GM12878 (cell line): ENCODE results near the gene MYO3A. TPM values are rescaled to one million over a fixed set of nuclear protein-coding genes. Genes with fewer than 3 reads are reported as not detected.

Source experiments
- ATAC-seq: fragments of 200-7000 bp; cut with Tn5 transposase; 3 replicates; pipeline ENCODE4 v1.9.1; 2020; ENCODE audit warnings: mild to moderate bottlenecking, moderate library complexity
- BruUV-seq: library from RNA; stranded (reverse); fragments of 400-500 nt; replicated peaks from 2 replicates; lab custom pipeline; 2021; lab: Mats Ljungman, UMichigan
- CTCF ChIA-PET: fragments of 300-600 bp; sonication (Branson Sonifier 250); formaldehyde crosslinking; extraction: SDS; loops from one replicate; lab custom pipeline; 2021; ENCODE audit warnings: inconsistent platforms; lab: Yijun Ruan, JAX
- POLR2A ChIA-PET: fragments of 350-600 bp; formaldehyde crosslinking; extraction: SDS; loops from one replicate; lab custom pipeline; 2021; ENCODE audit warnings: inconsistent platforms; lab: Charles Lee
- RAD21 ChIA-PET: fragments of 300-600 bp; sonication (Branson Sonifier 250); formaldehyde crosslinking; loops from one replicate; lab custom pipeline; 2023; ENCODE audit warnings: antibody characterized with exemption; ENCODE audit not compliant: unreplicated experiment; lab: Charles Lee
- SMC1A ChIA-PET: fragments of 300-600 bp; sonication (Branson Sonifier 250); formaldehyde crosslinking; loops from one replicate; lab custom pipeline; 2023; ENCODE audit not compliant: unreplicated experiment, uncharacterized antibody; lab: Charles Lee
- DNase-seq: peaks from one replicate; pipeline ENCODE4 v3.0.0-alpha.2; 2011; ENCODE audit warnings: low read depth, low spot score
- FAIRE-seq: peaks from 3 replicates; lab custom pipeline; 2011; peaks lifted over from hg19 to GRCh38; lab: Jason Lieb, UNC
- H2AFZ ChIP-seq: 2 replicates; pipeline ENCODE4 v1.6.0; 2011; ENCODE audit warnings: low read depth, low read length, control low read depth; ENCODE audit not compliant: control insufficient read depth
- H3K27ac ChIP-seq: 2 replicates; pipeline ENCODE4 v1.5.1; 2011; ENCODE audit warnings: control low read depth; ENCODE audit not compliant: control insufficient read depth, insufficient read depth
- H3K27me3 ChIP-seq, 2 experiments: replicated peaks in 1 of 2; 2 replicates each; pipeline versions ENCODE4 v1.6.0 to v1.6.1; 2011; ENCODE audit warnings: low read length in 1 of 2; ENCODE audit not compliant: control insufficient read depth in 2 of 2, insufficient read depth in 2 of 2
- H3K36me3 ChIP-seq, 2 experiments: 2 replicates each; pipeline ENCODE4 v1.5.1; 2011; ENCODE audit warnings: low read length in 1 of 2; ENCODE audit not compliant: control insufficient read depth in 2 of 2, insufficient read depth in 2 of 2
- H3K4me1 ChIP-seq: 2 replicates; pipeline ENCODE4 v1.6.1; 2011; ENCODE audit warnings: mild to moderate bottlenecking, low read length, moderate library complexity, mixed read lengths; ENCODE audit not compliant: control insufficient read depth, insufficient read depth
- H3K4me2 ChIP-seq: 2 replicates; pipeline ENCODE4 v1.6.0; 2011; ENCODE audit warnings: control low read depth; ENCODE audit not compliant: control insufficient read depth, insufficient read depth
- H3K4me3 ChIP-seq: fragments of 200-600 bp; sonication (generic); 2 replicates; pipeline ENCODE4 v1.5.1; 2016
- H3K79me2 ChIP-seq: 2 replicates; pipeline ENCODE4 v1.6.0; 2011; ENCODE audit warnings: low read length; ENCODE audit not compliant: control insufficient read depth, insufficient read depth
- H3K9ac ChIP-seq: 2 replicates; pipeline ENCODE4 v1.8.0; 2011; ENCODE audit warnings: low read length, control low read depth, mixed read lengths; ENCODE audit not compliant: control insufficient read depth, insufficient read depth
- H3K9me3 ChIP-seq: replicated peaks from 3 replicates; pipeline ENCODE4 v1.5.1; 2011; ENCODE audit warnings: mild to moderate bottlenecking, low read length; ENCODE audit not compliant: control insufficient read depth, insufficient read depth
- H4K20me1 ChIP-seq: 2 replicates; pipeline ENCODE4 v1.6.0; 2011; ENCODE audit not compliant: control insufficient read depth, insufficient read depth
- BMI1 ChIP-seq: fragments of 450-650 bp; IDR thresholded peaks from 2 replicates; pipeline ENCODE4 v1.6.1; 2016; ENCODE audit warnings: mild to moderate bottlenecking, moderate library complexity, borderline replicate concordance
- CHD1 ChIP-seq: IDR thresholded peaks from 2 replicates; pipeline ENCODE4 v1.6.1; 2012; ENCODE audit warnings: low read depth, low read length, improper control_type of control experiment
- CHD2 ChIP-seq: IDR thresholded peaks from 2 replicates; pipeline ENCODE4 v1.6.1; 2011; ENCODE audit warnings: low read depth, low read length, improper control_type of control experiment, borderline replicate concordance
- E2F8 ChIP-seq: fragments of 450-650 bp; IDR thresholded peaks from 2 replicates; pipeline ENCODE4 v1.6.1; 2018; ENCODE audit warnings: mild to moderate bottlenecking, low read depth, moderate library complexity; ENCODE audit not compliant: partially characterized antibody
- EZH2 ChIP-seq: IDR thresholded peaks from 2 replicates; pipeline ENCODE4 v1.6.1; 2012; ENCODE audit warnings: low read depth, mild to moderate bottlenecking, control low read depth, inconsistent platforms, low read length, borderline replicate concordance; ENCODE audit not compliant: control insufficient read depth
- IKZF1 ChIP-seq: fragments of 450-650 bp; conservative IDR thresholded peaks from 2 replicates; pipeline ENCODE4 v1.6.1; 2017; ENCODE audit warnings: antibody characterized with exemption, mild to moderate bottlenecking
- MTA3 ChIP-seq: IDR thresholded peaks from 2 replicates; pipeline ENCODE4 v1.6.1; 2012; ENCODE audit warnings: low read length, inconsistent platforms, borderline replicate concordance
- NBN ChIP-seq: fragments of 450-650 bp; IDR thresholded peaks from 2 replicates; pipeline ENCODE4 v1.6.1; 2016
- NRF1 ChIP-seq: conservative IDR thresholded peaks from 2 replicates; pipeline ENCODE4 v1.6.1; 2011; ENCODE audit warnings: mild to moderate bottlenecking, low read depth, low read length, improper control_type of control experiment
- POLR2AphosphoS5 ChIP-seq: IDR thresholded peaks from 2 replicates; pipeline ENCODE4 v1.6.1; 2011; ENCODE audit warnings: mild to moderate bottlenecking, low read length, inconsistent platforms
- RAD21 ChIP-seq: IDR thresholded peaks from 2 replicates; pipeline ENCODE4 v1.6.1; 2011; ENCODE audit warnings: mild to moderate bottlenecking, low read depth, low read length, moderate library complexity; ENCODE audit not compliant: insufficient read depth
- SIX5 ChIP-seq: IDR thresholded peaks from 2 replicates; pipeline ENCODE4 v1.6.1; 2011; ENCODE audit warnings: mild to moderate bottlenecking, low read depth, low read length, moderate library complexity; ENCODE audit not compliant: severe bottlenecking
- STAT3 ChIP-seq: IDR thresholded peaks from 2 replicates; pipeline ENCODE4 v1.6.1; 2011; ENCODE audit warnings: low read depth, low read length, improper control_type of control experiment
- SUZ12 ChIP-seq: fragments of 200-600 bp; sonication (generic); IDR thresholded peaks from one replicate; pipeline ENCODE4 v1.6.1; 2018; ENCODE audit warnings: antibody characterized with exemption, mild to moderate bottlenecking; ENCODE audit not compliant: unreplicated experiment
- TCF3 ChIP-seq: IDR thresholded peaks from 2 replicates; pipeline ENCODE4 v1.6.1; 2012; ENCODE audit warnings: low read depth, mild to moderate bottlenecking, low read length, borderline replicate concordance; ENCODE audit not compliant: insufficient read depth
- ZNF24 ChIP-seq: fragments of 450-650 bp; IDR thresholded peaks from 2 replicates; pipeline ENCODE4 v1.6.1; 2017; ENCODE audit warnings: antibody characterized with exemption, mild to moderate bottlenecking
- ZNF687 ChIP-seq: fragments of 450-650 bp; IDR thresholded peaks from 2 replicates; pipeline ENCODE4 v1.6.1; 2017; ENCODE audit warnings: mild to moderate bottlenecking, moderate library complexity
- WGBS: methylation state at CpG from one replicate; pipeline ENCODE4 v1.1.6; 2016; ENCODE audit warnings: low lambda C conversion rate; ENCODE audit not compliant: insufficient replicate concordance, insufficient coverage; ENCODE audit errors: missing lambda C conversion rate; 5-methylcytosine and 5-hydroxymethylcytosine counted together
- in situ Hi-C: fragments of 300-500 bp; cut with MboI; formaldehyde crosslinking; loops from 9 replicates; pipeline ENCODE4 v1.14.3; 2018; ENCODE audit warnings: mixed read lengths
- intact Hi-C: fragments of 100-400 bp; cut with micrococcal nuclease; formaldehyde crosslinking; loops from one replicate; pipeline ENCODE4 v1.14.2; 2022; ENCODE audit not compliant: unreplicated experiment
- polyA plus RNA-seq, 11 experiments: library from polyadenylated mRNA; depleted of rRNA in 4 of 11; unstranded in 6 of 11; stranded (reverse) in 5 of 11; fragments of >200 nt; fragmentation: Nextera tagmentation in 4 of 11; fragmentation: Illumina TruSeq in 1 of 11; extraction: Ambion mirVana in 4 of 11; extraction: Trizol in 1 of 11; gene quantifications; 1 replicate in 1 of 11; 2 replicates in 10 of 11; pipeline versions ENCODE4 v1.2.1 to v1.2.3, GENCODE V29; 2011 to 2016; ENCODE audit warnings: inconsistent platforms in 2 of 11, missing spikeins in 2 of 11, low read depth in 1 of 11
- total RNA-seq, 4 experiments: library from RNA; depleted of rRNA in 3 of 4; stranded (reverse); fragments of >200 nt in 3 of 4; fragmentation: Illumina TruSeq in 1 of 4; extraction: Trizol in 1 of 4; gene quantifications; 2 replicates each; pipeline versions ENCODE4 v1.2.1 to v1.2.3, GENCODE V29; 2013 to 2021

MYO3A gene
- total and polyA plus RNA-seq, 10 of the 15 experiments (the other 5 are each of a cell fraction or from before 2014, with no cell fraction given): not detected

GRCh38 chr10:26199841-26200240, 265.8 kb downstream of the MYO3A start:
- Histone ChIP-seq H3K79me2 (no peaks in the 10 kb centered on the region), H3K4me3 (no peak overlapping the region), H4K20me1 (no peaks in the 10 kb centered on the region), H3K36me3 (no peaks in the 10 kb centered on the region), H3K27ac (no peak overlapping the region), H3K4me1 (no peaks in the 10 kb centered on the region), H3K9ac (no peak overlapping the region), H3K9me3 (no peaks in the 10 kb centered on the region), H3K4me2 (no peak overlapping the region), H2AFZ (no peak overlapping the region), H3K27me3 (no peaks in the 10 kb centered on the region)
- no TSS peak for BruUV-seq
- FAIRE-seq (no peak), DNase-seq (no peak), ATAC-seq (no peak)
- WGBS: 30% methylated on average over 4 of the region's 4 CpGs
- ChIA-PET POLR2A (no interaction called here), SMC1A (no interaction called here), RAD21 (no interaction called here), CTCF (no interaction called here)
- intact Hi-C loops (no loop called here), in situ Hi-C loops (no loop called here)
- TF ChIP-seq SIX5 (no peak), IKZF1 (no peak), CHD2 (no peak), BMI1 (no peak), SUZ12 (no peak), E2F8 (no peak), MTA3 (no peak), NBN (no peak), POLR2AphosphoS5 (no peak), ZNF687 (no peak), NRF1 (no peak), ZNF24 (no peak), STAT3 (no peak), EZH2 (no peak), CHD1 (no peak), RAD21 (no peak), TCF3 (no peak)
